Activated naive CD4-positive, alpha-beta T cell treated with anti-CD3 and anti-CD28 coated beads, Interleukin-2, amount 10 ng/mL, durations not matched to agents 5 hours and 36 hours (primary cell): ENCODE measurements around the gene HSFY2. TPM values are rescaled to one million over a fixed set of nuclear protein-coding genes. Genes with fewer than 3 reads are reported as not detected.

Source experiments
- total RNA-seq, 2 experiments: library from RNA; stranded (reverse); gene quantifications; one replicate each; pipeline ENCODE4 v1.2.3, GENCODE V29; 2021

HSFY2 gene, protein sequence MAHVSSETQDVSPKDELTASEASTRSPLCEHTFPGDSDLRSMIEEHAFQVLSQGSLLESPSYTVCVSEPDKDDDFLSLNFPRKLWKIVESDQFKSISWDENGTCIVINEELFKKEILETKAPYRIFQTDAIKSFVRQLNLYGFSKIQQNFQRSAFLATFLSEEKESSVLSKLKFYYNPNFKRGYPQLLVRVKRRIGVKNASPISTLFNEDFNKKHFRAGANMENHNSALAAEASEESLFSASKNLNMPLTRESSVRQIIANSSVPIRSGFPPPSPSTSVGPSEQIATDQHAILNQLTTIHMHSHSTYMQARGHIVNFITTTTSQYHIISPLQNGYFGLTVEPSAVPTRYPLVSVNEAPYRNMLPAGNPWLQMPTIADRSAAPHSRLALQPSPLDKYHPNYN
- total RNA-seq = not detected

GRCh38 chrY:18773635-18774034, at the start of gene HSFY2:
TSS of gene HSFY2 (minus strand) at chrY:18773735. CDS start at chrY:18773618, 117 bp downstream.

Other genes starting within 250 kb of the HSFY2 start
- not detected for gene HSFY1, start 227.0 kb downstream of the HSFY2 start, total RNA-seq